Activated effector memory CD4-positive, alpha-beta T cell treated with anti-CD3 and anti-CD28 coated beads, Interleukin-2, amount 50 U/mL, for 16 hours (primary cell): ENCODE results near the gene MRPS18A.
"Not testable (repeated sequence)": the region's sequence is repeated elsewhere in the genome, so short reads cannot be mapped to it uniquely, and the experiment has no call there.

Experiments
- DNase-seq: peaks from one replicate; pipeline ENCODE4 v3.0.0-alpha.2; 2020

Gene MRPS18A

DNA sequence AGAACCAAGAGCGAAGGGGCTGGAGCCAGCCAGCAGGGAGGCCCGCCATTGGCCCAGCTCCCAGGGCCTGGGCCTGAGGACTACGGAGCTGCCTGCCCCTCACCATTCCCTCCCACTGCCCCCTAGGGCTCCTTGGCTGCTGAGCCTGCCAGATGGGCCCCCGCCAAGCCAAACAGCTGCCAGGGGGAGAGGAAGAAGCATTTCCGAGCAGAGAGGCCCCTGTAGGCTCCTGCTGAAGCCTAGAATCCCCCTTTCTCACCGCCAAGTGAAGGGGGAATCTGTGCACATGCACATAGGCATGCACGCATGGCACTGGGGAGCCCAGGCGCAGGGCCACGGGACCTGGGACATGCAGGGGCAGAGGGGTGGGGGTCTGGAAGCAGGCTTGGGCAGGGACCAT, 28.5 kb upstream of the MRPS18A start:
- DNase-seq: no peak

DNA sequence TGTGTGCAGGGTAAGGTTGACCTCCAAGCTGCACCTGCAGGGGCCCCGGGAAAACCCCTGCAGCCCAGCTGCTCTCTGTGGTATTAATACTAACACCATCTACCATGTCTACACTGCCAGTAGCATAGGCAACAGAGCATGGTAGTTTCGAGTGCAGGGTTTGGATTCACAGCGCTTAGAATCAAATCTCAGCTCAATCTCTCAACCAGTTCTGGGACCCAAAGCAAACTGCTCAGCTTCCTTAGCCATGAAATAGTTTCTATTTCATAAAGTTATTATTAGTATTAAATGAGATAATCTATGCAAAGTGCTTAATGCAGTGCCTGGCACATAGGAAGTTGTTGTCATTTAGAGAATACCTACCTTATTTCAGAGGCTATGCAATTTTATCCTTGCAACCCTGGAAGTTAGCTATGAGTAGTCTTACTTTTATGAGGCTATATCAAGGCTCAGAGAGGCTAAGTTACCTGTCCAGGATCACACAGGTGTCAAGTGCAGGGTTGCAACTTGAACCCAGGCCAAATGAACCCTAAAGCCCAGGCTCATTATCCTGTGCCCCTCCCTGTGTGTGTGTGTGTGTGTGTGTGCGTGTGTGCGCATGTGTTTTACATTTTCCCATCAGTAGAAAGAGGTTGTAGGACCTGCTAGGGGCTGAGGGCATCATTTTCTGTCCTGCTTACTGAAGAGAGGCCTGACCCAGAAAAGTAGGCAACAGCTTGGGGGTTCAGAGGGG, 27.6 kb upstream of the MRPS18A start:
- DNase-seq: no peak

DNA sequence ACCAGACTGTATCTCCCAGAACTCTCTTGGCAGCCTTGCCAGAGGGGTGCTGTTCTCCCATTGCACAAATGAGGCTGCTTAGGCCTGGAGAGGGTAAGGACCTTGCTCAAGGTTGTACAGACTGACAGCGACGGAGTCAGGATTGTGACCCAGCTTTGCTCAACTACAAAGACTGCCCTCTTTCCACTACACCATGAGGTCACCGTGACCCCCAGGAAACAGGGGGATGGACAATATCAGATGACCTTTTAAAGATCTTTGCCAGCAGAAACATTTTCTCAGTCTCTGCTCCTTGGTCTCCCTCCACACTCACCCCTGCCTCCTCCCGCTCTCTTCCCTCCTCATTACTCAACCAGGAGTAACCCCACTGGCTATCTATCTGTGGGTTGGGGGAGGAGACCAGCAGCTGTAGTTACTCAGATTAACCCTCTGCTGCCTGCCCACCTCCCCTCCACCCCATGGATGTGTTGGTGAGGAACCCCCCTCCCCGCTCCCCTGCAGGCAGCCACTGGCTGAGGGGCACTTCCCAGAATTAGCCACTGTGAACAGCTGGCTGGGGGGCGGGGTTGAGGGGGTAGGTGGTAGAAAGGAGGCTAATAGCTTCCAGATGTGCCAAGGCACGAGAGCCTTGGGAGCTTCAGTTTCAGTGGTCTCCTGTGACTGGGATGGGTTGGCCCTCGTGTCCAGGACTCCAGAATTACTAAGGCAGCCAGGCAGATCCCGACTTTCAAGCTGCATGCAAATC, 26.9 kb upstream of the MRPS18A start:
- DNase-seq: no peak

DNA sequence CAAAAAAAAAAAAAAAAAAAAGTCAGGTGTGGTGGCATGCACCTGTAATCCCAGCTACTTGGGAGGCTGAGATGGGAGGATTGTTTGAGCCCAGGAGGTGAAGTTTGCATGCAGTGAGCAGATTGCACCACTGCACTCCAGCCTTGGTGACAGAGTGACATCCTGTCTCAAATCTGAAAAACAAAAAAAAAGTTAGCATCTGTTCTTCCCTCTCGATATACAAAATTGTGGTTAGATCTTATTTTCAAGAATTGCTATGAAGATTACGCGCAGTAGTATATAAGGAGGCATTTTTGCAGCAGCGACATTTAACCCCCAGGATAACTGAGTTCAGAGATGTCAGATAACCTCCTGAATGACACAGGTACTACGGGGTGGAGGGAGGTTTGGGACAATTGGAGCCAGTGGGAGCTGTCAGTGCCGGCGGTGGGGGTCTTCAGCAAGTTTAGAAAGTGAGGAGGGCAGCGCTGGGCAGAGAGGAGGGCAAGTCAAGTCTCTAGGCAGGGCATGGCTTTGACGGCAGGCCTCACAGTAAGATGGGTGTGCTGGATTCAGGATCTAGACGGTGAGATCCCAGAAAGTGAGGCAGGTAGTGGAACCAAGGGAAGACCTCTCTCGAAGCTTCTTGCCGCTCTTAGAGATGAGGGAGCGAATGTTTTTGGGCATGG, 26.2 kb upstream of the MRPS18A start:
- DNase-seq: no peak

DNA sequence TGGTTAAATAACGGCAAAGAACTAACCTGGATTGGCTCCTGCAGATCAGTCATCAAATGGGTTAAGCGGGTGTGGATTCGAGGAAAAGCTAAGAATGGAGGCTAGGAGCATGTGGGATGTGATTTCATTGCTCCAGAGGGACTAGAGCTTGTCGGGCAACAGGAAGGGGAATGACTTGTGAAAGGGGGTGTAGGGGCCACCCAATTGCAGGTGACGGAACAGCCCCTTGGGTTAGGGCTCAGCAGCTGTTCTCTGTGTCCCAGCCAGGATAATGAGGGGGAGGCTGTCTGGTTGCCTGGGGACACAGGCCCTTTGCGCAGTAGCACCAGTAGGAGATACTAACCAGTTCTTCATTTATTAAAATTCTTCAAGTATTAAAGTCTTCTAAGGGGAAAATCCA, 25.0 kb upstream of the MRPS18A start:
- no peak for DNase-seq

DNA sequence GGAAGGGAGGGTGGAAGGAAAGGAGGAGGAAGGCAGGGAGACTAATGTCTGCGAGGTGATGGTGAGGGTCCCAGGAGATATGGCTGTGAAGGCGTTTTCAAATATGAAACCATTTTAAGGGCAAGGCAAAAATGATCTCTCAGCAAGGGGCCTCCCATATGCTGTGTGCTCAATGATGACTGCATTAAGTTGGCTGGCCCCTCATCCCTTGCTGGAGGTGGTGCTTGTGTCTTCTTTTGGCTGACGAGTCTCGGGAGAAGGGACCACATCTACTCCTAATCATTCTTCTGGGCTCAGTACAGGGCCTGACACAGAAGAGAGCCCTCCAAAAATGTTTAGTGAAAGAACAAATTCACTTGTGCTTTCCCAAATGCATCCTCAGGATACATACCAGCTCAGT, 23.0 kb upstream of the MRPS18A start:
- DNase-seq: no peak

DNA sequence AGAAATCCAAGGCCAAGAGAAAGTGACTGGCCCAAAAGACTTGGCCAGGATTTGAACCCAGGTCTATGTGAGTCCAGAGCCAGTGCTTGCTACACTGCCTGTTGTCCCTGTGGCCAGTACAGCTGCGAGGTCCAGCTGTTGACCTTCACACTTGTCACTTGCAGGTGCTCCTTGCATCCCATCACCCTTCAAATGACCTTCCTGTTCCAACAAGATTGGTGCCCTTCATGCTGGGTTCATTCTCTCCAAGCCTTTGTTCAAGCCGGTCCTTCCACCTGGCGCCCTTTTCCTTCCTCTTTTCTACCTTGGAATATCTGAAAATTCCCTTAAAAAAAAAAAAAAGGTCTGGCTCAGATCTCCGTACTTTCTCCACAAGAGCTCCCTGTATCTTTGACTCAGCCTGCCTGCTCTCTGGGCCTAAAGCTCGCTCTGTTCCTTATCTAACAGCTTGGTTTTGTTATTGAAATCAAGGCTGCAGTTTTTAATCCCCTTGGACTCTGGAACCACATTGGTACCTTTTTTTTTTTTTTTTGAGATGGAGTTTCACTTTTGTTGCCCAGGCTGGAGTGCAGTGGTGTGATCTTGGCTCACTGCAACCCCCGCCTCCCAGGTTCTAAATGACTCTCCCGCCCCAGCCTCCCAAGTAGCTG, 22.2 kb upstream of the MRPS18A start:
- no peak for DNase-seq

DNA sequence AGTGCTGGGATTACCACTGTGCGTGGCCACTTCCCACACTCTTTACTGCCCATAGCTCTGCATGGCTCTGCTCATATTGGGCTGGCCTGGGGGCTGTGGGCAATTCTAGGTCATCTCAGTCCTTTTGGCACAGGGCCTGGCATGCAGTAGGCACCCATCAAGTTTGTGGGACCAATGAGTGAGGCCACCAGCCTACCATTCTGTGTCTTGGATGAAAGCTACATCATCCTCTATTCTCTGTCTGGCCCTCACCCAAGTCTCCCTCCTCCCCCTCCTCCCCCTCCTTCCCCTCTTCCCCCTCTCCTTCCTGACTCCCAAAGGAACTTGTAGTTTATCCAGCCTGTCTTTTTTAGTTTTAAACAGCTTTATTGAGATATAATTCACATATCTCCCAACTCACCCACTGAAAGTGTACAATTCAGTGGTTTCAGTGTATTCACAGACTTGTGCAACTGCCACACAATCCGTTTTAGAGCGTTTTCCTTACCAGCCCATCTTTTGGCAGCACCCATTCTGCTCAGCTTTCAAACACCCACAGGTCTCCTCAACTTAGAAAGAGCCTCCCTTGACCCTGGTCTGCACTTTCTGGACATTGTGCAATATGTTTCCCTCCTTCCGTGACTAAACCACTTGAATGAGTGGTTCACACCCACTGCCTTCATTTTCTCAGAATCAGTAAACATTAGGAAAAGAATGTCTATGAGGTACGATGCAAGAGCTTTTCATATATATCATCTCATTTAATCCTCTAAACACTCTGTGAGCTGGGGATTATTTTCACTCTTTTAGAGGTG, 21.5 kb upstream of the MRPS18A start:
- DNase-seq: no peak

DNA sequence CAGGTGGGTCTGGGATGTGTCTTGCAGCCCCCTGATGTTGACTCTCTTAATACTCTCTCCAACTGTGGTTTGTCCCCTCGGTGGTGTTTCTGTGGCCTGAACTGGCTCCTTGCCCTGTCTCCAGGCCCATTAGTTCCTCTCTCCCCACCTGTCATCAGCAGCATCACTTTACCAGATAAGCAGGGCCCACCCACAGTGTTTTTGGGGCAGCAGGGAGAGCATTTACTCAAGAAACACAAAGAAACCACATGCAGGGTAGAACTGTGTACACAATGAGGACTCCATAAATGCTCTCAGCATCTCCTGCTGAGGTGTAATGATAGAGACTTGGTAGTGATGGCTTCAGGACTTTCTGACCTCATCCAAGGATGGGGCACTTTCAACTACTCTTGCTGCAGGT, 20.2 kb upstream of the MRPS18A start:
- DNase-seq: no peak

DNA sequence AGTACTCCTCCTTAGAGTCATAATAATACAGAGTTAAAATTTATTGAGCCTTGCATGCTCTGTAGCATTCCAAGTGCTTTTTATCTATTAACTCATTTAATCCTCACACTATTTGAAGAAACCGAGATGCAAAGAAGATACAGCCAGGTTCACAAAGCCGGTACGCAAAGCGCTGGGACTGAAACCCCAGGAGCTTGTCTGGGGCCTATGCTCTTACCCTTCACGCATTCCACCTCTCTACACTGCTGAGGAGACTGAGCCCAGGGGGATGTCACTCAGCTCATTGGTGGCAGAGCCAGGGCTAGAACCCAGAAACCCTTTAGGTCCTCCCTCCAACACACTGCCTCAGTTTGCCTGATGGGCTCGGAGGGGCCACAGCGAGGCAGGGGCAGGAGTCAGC, 19.7 kb upstream of the MRPS18A start:
- no peak for DNase-seq

DNA sequence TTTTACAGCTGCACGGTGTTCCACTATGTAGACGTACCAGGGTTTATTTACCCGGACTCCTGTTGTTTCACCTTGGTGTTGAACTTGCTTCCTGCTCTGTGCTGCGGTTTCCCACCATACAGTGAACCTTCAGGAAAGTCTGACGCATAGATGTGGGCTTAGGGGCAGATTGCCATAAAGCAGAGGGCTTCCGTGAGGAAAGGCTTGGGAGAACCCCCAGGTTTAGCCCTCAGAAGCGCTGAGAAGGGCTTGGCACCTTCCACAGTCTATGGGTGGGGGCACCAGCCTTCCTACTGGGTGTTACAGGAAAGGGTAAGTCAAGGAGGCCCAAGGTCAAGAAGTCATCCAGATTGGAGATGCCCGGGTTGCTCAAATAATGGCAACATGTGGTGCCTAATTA, 19.2 kb upstream of the MRPS18A start:
- DNase-seq: no peak

DNA sequence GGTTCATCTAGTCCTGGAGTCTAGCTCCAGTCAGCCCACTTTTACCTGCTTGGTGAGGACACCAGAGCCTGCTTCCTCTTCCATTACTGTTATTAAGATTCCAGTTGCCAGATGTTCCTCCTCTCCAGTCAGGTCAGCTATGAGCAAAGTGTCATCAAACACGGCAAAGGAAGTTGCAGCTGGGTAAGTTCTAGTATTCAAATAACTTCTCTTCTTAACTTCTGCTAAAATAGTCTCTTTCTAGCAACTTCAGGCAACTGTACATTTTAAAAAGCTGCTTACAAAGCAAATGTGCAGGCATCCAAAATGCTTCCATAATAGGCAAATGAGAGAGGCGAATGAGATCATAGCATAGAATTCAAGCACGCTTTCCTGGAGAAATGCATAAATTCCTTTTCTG, 18.4 kb upstream of the MRPS18A start:
- no peak for DNase-seq

DNA sequence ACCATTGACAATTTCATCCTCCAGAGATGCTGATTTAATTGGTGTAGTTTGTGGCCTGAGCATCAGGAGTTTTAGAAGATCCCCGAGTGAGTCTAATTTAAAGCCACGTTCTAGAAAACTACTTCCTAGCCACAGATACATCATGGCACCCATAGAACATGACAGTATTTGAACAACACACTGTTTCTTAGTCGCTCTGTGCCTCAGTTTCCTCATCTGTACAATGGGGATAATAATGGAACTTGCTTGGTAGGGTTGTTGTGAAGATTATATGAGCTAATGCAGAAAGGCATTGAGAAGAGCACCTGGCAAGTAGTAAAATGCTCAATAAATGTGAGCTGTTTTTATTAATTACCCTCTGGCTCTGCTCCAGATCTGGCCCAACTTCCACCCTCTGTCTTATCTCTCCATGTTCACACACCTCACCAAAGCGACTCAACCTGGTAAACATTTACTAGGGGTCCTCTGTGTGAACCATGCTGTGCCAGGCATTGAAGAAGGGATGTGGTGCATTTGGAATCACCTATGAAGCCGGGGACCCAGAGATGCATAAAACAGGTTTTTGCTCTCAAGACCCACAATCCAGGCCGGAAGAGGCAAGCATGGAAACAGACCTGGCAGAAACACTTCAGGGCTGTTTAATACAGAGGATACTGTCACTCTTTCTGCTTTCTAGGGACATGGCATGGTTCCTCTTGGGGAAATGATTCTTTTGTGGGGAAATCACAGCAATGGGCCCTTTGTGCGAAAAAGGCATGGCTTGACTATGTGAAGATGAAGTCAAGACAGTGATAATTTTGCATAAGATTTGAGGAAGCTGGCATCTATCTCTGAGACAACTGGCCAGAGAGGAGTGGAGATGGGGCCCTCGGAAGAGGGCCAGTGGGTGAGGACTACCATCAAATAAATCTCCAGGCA, 16.2 kb upstream of the MRPS18A start:
- DNase-seq: no peak

DNA sequence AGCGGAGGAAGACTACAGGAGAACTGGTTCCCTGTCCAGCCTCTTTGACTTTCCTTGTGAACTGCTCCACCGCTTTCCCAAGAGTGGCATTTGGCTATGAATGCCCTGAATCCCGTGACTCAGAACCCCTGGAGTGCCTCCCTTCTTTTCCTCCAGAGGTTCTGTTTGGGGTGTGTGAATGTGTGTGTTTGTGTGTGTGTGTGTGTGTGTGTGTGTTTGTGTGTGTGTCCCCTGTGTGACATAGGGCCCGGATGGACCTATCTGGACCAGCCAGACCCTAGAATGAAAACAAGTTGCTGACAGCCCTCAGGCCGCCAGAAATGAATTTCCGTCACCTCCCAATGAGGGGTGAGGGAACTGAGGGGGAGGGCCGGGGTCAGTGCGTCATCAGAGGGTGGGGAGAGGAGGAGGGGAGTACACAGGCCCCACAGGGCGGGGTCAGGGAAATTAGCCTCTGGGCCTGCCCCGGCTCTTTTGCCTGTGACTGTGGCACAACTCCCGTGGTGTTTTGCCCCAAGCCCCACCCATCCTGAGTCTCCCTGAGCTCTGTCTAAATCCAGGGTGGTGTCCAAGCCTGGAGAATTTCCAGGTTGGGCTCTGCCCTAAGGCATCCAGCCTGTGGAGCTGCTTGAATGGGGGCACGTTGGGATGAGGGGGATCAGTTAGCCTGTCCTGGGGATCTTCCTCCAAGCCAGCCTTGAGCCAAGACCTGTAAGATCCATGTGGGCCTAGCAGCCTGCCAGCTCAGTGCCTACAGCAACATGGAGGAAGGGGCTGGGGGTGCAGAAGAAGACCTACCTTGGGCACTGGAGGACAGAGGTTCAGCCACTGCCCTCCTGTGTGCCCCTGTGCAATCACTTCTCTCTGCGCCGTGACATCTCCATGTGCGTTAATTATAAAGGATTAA, 15.2 kb upstream of the MRPS18A start:
- no peak for DNase-seq

DNA sequence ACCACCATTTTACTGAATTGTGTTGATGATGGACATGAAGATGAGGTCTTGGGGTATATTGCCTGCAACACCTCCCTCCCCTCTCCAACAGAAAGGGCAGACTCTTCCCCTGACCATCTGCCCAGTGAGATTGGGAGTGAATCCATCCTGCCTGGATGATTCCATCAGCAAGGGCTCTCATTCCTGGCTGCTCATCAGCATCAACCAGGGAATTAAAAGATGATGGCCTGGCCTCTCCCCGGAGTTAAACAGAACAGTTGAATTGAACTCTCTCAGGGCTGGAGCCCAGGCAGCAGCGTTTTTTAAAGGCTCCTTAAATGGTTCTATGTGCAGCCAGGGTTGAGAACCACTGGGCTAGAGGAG, 14.6 kb upstream of the MRPS18A start:
- DNase-seq: no peak

DNA sequence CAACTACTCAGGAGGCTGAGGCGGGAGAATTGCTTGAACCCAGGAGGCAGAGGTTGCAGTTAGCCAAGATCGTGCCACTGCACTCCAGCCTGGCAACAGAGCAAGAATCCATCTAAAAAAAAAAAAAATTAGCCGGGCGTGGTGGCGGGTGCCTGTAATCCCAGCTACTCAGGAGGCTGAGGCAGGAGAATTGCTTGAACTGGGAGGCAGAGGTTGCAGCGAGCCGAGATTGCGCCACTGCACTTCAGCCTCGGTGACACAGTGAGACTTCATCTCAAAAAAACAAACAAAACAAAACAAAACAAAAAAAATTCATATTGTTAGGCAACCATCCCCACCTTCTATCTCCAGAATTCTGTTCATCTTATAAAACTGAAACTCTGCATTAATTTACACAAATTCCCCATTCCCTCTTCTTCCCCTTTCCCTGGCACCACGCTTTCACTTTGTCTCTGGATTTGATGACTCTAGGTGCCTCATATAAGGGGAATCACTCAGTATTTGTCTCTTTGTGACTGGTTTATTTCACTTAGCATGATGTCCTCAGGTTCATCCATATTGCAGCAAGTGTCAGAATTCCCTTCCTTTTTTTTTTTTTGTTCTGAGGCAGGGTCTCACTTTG, 13.5 kb upstream of the MRPS18A start:
- DNase-seq: not testable (repeated sequence)

DNA sequence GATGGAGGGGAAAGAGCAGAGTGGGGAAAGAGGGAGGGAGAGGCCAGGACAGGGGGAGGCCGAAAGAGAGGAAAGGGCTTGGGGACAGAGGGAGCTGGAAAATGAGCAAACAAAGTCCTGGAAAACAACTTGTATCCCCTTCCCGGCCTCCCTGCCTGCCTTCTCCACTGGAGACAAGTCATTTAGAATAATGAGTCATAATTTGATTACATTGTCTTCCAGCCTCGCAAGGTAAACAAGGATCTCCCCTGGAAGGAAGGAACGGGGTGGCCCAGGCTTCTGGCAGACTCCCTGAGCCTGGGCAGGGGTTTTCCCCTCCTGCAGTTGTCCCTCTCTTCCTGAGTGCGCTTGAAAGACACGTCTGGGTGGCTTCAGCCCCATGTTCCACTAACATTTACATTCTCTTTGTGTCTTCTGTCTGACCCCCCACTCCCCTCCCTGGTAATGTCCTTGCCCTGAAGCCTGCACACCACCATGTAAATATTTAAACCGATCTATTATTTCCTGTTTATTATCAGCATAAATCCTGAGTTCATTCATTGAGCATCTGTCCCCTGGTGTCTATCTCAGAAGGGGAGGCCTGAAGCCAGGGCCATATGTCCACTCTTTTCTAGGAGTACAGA, 12.1 kb upstream of the MRPS18A start:
- DNase-seq: no peak

DNA sequence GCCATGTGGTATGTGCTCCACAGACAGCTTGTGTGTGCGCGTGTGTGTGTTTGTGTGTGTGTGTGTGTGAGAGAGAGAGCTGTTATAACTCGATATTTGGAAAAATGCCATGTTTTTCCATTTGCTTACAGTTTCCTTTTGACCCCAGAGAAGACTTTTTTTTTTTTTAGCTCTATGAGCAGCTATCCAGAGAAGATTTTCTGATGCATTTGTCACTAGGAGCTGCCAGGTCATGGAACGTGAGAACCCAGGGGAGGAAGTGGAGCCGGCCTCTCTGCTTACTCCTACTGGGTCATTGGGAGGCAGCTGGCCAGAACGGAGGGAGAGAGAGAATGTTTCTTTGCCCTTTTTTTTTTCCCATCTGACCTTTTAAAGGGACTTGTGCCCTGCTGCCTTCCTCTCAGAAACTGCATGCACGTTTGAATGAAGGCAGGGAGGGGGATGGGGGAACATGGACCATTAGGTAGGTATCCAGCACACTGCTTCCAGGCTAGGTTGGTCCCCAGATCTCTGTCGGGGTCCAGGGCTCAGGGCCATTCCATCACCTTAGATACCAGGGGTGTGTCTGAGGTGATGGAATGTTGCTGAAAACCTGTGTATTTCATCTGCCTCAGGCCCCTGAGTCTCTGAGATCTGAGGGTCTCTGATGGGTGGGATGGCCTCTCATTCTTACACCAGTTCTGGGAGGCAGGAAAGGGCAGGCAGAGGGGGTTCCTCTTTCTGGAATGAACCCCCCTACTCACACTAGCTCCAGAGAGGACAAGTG, 11.2 kb upstream of the MRPS18A start:
- no peak for DNase-seq

DNA sequence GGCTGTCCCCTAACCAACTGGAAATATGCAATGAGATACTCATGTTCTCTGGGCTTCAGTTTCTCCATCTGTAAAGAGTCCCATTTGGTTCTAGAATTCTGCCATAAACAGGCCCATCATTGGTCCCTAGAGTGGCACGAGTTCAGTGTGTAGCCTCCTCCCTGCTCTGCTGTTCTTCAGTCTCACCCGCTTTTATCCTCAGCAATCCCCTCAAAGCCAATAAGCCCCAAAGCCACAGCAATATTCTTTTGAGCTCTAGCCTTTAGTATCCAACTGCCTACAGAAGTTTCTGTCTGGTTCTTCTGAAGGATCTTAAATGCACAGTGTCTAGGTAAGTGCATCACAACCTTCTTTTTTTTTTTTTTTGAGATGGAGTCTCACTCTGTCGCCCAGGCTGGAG, 9.8 kb upstream of the MRPS18A start:
- DNase-seq: no peak
